Chondrocyte (in vitro differentiated cells): Measurements from ENCODE around the gene TRPM3. TPM values are rescaled to one million over a fixed set of nuclear protein-coding genes. Genes with fewer than 3 reads are reported as not detected.

ENCODE experiments used
- DNase-seq: peaks from one replicate; pipeline ENCODE4 v3.0.0; 2021; ENCODE audit warnings: mixed read lengths, low spot score
- H3K27ac Mint-ChIP-seq: one replicate; pipeline ENCODE4 v1.8.0; 2021; ENCODE audit warnings: mild to moderate bottlenecking, moderate library complexity, mixed read lengths; ENCODE audit not compliant: unreplicated experiment
- H3K27me3 Mint-ChIP-seq: 2 replicates; pipeline ENCODE4 v1.8.0; 2021; ENCODE audit warnings: low read depth, mixed read lengths
- H3K36me3 Mint-ChIP-seq: 2 replicates; pipeline ENCODE4 v1.8.0; 2021; ENCODE audit warnings: low read depth, mixed read lengths
- H3K4me1 Mint-ChIP-seq: 2 replicates; pipeline ENCODE4 v1.8.0; 2021; ENCODE audit warnings: low read depth, mild to moderate bottlenecking, mixed read lengths
- H3K4me3 Mint-ChIP-seq: one replicate; pipeline ENCODE4 v1.8.0; 2021; ENCODE audit warnings: mild to moderate bottlenecking, moderate library complexity, mixed read lengths; ENCODE audit not compliant: unreplicated experiment
- H3K9me3 Mint-ChIP-seq: 2 replicates; pipeline ENCODE4 v1.8.0; 2021; ENCODE audit warnings: low read depth, mixed read lengths
- CTCF ChIP-seq: fragments of 200-600 bp; sonication (generic); IDR thresholded peaks from 2 replicates; pipeline ENCODE4 v1.5.0; 2021; ENCODE audit warnings: antibody characterized with exemption, mild to moderate bottlenecking, moderate library complexity
- total RNA-seq: library from RNA; stranded (reverse); gene quantifications from 3 replicates; pipeline ENCODE4 v1.2.1, GENCODE V29; 2021

TRPM3 gene
- total RNA-seq, 1 donor from 2014 or later = not detected

GRCh38 chr9:70601000-70601951 is 520.1 kb downstream of the TRPM3 start:
- H3K36me3 Mint-ChIP-seq = no peaks in the 10 kb centered on the region
- peaks cover 40% of the 10 kb centered on the region for H3K4me1 Mint-ChIP-seq
- no peaks in the 10 kb centered on the region for H3K27me3 Mint-ChIP-seq
- no peak for TF ChIP-seq CTCF
- H3K4me3 Mint-ChIP-seq = peak overlapping the region; percentile 64
- peak overlapping the region; percentile 98 for H3K27ac Mint-ChIP-seq
- no peaks in the 10 kb centered on the region for H3K9me3 Mint-ChIP-seq
- peak; percentile 96 for DNase-seq

- H3K36me3 Mint-ChIP-seq = no peaks in the 10 kb centered on the region
- peak overlapping the region; percentile 39 for H3K4me3 Mint-ChIP-seq
- peak; percentile 38 for TF ChIP-seq CTCF
- H3K4me1 Mint-ChIP-seq = peaks cover 40% of the 10 kb centered on the region
- no peaks in the 10 kb centered on the region for H3K27me3 Mint-ChIP-seq
- peak overlapping the region; percentile 98 for H3K27ac Mint-ChIP-seq
- no peak for DNase-seq
- no peaks in the 10 kb centered on the region for H3K9me3 Mint-ChIP-seq
These were observed 520.9 kb downstream of the TRPM3 start for GRCh38 chr9:70600506-70600905.

- H3K4me1 Mint-ChIP-seq = peaks cover 43% of the 10 kb centered on the region
- no peak overlapping the region for H3K27ac Mint-ChIP-seq
- DNase-seq = no peak
These were observed 523.5 kb downstream of the TRPM3 start for GRCh38 chr9:70597886-70598285.

GRCh38 chr9:70595211-70595610 is 526.2 kb downstream of the TRPM3 start:
- Mint-ChIP-seq H3K4me1 (peaks cover 16% of the 10 kb centered on the region), H3K9me3 (no peaks in the 10 kb centered on the region)

More at GRCh38 chr9:70597886-70598285, 523.5 kb downstream of the TRPM3 start:
- no peaks in the 10 kb centered on the region for H3K27me3 Mint-ChIP-seq
- no peaks in the 10 kb centered on the region for H3K36me3 Mint-ChIP-seq
- no peaks in the 10 kb centered on the region for H3K9me3 Mint-ChIP-seq
- no peak overlapping the region for H3K4me3 Mint-ChIP-seq
- no peak for TF ChIP-seq CTCF

More at GRCh38 chr9:70595211-70595610, 526.2 kb downstream of the TRPM3 start:
- TF ChIP-seq CTCF = no peak
- Mint-ChIP-seq H3K36me3 (no peaks in the 10 kb centered on the region), H3K4me3 (no peak overlapping the region), H3K27me3 (no peaks in the 10 kb centered on the region), H3K27ac (no peak overlapping the region)
- DNase-seq = no peak
